Ovary (tissue), 3 donors: ENCODE data around the gene ZIK1.

Experiments
- POLR2A ChIP-seq: fragments of 450-650 bp; IDR thresholded peaks from one replicate; pipeline ENCODE4 v1.6.1; 2017; ENCODE audit warnings: antibody characterized with exemption, mild to moderate bottlenecking, moderate library complexity
- TF ChIP-seq, protein P1 (sequence below), 3 donors: fragments of 450-650 bp in 2 of 3; fragments of 200-600 bp in 1 of 3; IDR thresholded peaks; one replicate each; pipeline versions ENCODE4 v1.5.1 to v1.8.0; 2016 to 2022; ENCODE audit warnings: antibody characterized with exemption in 3 of 3, mild to moderate bottlenecking in 1 of 3
- donor health status: DM: no; HTN: no; CAD: no.

DNA sequence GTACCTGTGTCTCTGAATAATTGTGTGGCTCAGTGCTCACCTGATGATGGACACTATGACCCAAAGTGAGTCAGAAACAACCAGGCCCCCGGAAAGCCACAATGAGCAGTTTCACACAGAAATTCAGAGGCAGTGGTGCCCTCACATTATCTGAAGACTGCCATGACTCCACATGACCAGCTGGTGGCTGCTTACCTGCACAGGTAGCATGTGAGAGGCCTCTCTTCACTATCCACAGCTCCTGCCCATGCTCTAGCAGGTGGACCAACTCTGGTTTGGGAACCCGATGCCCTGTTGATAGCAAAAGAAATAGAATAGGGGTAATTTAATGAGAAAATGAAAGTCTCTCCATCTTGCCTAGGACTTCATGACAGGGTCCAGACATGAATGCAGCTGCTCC is 31.5 kb upstream of the ZIK1 start:
- no peak for TF ChIP-seq POLR2A
- TF ChIP-seq, protein P1, sequence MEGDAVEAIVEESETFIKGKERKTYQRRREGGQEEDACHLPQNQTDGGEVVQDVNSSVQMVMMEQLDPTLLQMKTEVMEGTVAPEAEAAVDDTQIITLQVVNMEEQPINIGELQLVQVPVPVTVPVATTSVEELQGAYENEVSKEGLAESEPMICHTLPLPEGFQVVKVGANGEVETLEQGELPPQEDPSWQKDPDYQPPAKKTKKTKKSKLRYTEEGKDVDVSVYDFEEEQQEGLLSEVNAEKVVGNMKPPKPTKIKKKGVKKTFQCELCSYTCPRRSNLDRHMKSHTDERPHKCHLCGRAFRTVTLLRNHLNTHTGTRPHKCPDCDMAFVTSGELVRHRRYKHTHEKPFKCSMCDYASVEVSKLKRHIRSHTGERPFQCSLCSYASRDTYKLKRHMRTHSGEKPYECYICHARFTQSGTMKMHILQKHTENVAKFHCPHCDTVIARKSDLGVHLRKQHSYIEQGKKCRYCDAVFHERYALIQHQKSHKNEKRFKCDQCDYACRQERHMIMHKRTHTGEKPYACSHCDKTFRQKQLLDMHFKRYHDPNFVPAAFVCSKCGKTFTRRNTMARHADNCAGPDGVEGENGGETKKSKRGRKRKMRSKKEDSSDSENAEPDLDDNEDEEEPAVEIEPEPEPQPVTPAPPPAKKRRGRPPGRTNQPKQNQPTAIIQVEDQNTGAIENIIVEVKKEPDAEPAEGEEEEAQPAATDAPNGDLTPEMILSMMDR (IDR thresholded peaks at IDR 0.05): no peak
